Stimulated activated CD4-positive, alpha-beta T cell treated with anti-CD3 and anti-CD28 coated beads, Interleukin-12 subunit alpha, Interleukin-12 subunit beta, amount 100 ng/mL, for 24 hours (primary cell): Measurements from ENCODE around the gene BCL2.

Experiments
- DNase-seq, 2 experiments: peaks; one replicate each; pipeline ENCODE4 v3.0.0-alpha.2; 2020; ENCODE audit warnings: low read depth in 2 of 2

The BCL2 gene

GRCh38 chr18:63107931-63108330 lies 211.6 kb downstream of the BCL2 start:
- no peak for DNase-seq

GRCh38 chr18:63107171-63107845 lies 212.3 kb downstream of the BCL2 start:
- no peak for DNase-seq

GRCh38 chr18:63106727-63107126 lies 212.8 kb downstream of the BCL2 start:
- DNase-seq = no peak

- no peak for DNase-seq
These were observed 213.8 kb downstream of the BCL2 start for GRCh38 chr18:63105636-63106316.

- DNase-seq = no peak
These were observed 214.7 kb downstream of the BCL2 start for GRCh38 chr18:63104868-63105267.

- no peak for DNase-seq
These were observed 216.4 kb downstream of the BCL2 start for GRCh38 chr18:63102941-63103744.

- DNase-seq = no peak
These were observed 218.9 kb downstream of the BCL2 start for GRCh38 chr18:63100630-63101055.

- DNase-seq = no peak
These were observed 219.5 kb downstream of the BCL2 start for GRCh38 chr18:63099848-63100629.

- DNase-seq = no peak
These were observed 220.3 kb downstream of the BCL2 start for GRCh38 chr18:63099091-63099840.

GRCh38 chr18:63098018-63098981 lies 221.3 kb downstream of the BCL2 start:
- peak in 1 of 2 experiments; percentile 31 for DNase-seq

- DNase-seq = no peak
These were observed 222.4 kb downstream of the BCL2 start for GRCh38 chr18:63097178-63097577.

- DNase-seq = no peak
These were observed 223.2 kb downstream of the BCL2 start for GRCh38 chr18:63096327-63096874.

- DNase-seq = no peak
These were observed 223.8 kb downstream of the BCL2 start for GRCh38 chr18:63095768-63096167.

- DNase-seq = no peak
These were observed 227.8 kb downstream of the BCL2 start for GRCh38 chr18:63091671-63092364.

- DNase-seq = no peak
These were observed 229.2 kb downstream of the BCL2 start for GRCh38 chr18:63090334-63090733.

- DNase-seq = no peak
These were observed 230.5 kb downstream of the BCL2 start for GRCh38 chr18:63089041-63089440.

GRCh38 chr18:63088262-63088661 lies 231.3 kb downstream of the BCL2 start:
- no peak for DNase-seq

- no peak for DNase-seq
These were observed 231.9 kb downstream of the BCL2 start for GRCh38 chr18:63087421-63088230.
